MM.1S (cell line): ENCODE results near the gene USP25.

Experiments used
- EZH2 ChIP-seq: fragments of 300-600 bp; sonication (generic); optimal IDR thresholded peaks from 2 replicates; pipeline ENCODE3; 2017; ENCODE audit warnings: low read depth, mild to moderate bottlenecking, antibody characterized with exemption, low read length, mixed read lengths
- TF ChIP-seq, protein P1 (sequence below): fragments of 300-600 bp; sonication (generic); IDR thresholded peaks from 2 replicates; pipeline ENCODE4 v1.5.1; 2016; ENCODE audit warnings: antibody characterized with exemption, low read length, mixed read lengths

DNA sequence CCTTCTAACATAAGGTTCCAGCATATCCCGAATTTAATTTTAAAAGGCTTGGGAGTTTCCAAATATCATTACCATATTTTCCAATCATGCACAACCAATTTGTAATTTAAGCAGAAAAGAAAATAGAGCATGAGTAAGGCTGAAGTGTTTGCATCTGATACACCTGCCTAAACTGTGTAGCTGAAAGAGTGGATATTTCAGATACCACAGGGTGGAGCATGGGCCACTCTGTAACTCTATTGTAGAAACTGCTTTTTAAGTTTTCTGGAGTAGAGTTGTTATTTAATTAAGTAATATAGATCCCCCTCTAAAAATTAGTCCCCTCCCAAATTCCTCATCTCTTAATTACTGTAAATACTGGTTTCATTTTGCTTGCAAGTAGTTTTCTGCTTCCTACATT is 199.8 kb downstream of the USP25 start:
- TF ChIP-seq, protein P1, sequence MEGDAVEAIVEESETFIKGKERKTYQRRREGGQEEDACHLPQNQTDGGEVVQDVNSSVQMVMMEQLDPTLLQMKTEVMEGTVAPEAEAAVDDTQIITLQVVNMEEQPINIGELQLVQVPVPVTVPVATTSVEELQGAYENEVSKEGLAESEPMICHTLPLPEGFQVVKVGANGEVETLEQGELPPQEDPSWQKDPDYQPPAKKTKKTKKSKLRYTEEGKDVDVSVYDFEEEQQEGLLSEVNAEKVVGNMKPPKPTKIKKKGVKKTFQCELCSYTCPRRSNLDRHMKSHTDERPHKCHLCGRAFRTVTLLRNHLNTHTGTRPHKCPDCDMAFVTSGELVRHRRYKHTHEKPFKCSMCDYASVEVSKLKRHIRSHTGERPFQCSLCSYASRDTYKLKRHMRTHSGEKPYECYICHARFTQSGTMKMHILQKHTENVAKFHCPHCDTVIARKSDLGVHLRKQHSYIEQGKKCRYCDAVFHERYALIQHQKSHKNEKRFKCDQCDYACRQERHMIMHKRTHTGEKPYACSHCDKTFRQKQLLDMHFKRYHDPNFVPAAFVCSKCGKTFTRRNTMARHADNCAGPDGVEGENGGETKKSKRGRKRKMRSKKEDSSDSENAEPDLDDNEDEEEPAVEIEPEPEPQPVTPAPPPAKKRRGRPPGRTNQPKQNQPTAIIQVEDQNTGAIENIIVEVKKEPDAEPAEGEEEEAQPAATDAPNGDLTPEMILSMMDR: no peak
- no peak for TF ChIP-seq EZH2
